Ovary (tissue), 3 donors: ENCODE measurements around the gene ZNF296.

Experiments
- CTCF ChIP-seq, 3 donors: fragments of 450-650 bp in 2 of 3; fragments of 200-600 bp in 1 of 3; IDR thresholded peaks; one replicate each; pipeline versions ENCODE4 v1.5.1 to v1.8.0; 2016 to 2022; ENCODE audit warnings: antibody characterized with exemption in 3 of 3, mild to moderate bottlenecking in 1 of 3
- EP300 ChIP-seq: sonication (generic); formaldehyde crosslinking; IDR thresholded peaks from one replicate; pipeline ENCODE4 v1.6.1; 2017; ENCODE audit warnings: antibody characterized with exemption
- POLR2A ChIP-seq: fragments of 450-650 bp; IDR thresholded peaks from one replicate; pipeline ENCODE4 v1.6.1; 2017; ENCODE audit warnings: antibody characterized with exemption, mild to moderate bottlenecking, moderate library complexity
- donor health status: DM: no; HTN: no; CAD: no.

- no peak for TF ChIP-seq CTCF (IDR thresholded peaks at IDR 0.05)
- no peak for TF ChIP-seq POLR2A
- no peak for TF ChIP-seq EP300
Observed at GRCh38 chr19:45103156-45103507, 26.9 kb upstream of the ZNF296 start.
